GM19463 (cell line): ENCODE measurements around the gene IQCH.

Experiments used
- ATAC-seq: cut with Tn5 transposase; IDR thresholded peaks from one replicate; pipeline ENCODE4 v1.9.1; 2021; ENCODE audit warnings: mild to moderate bottlenecking, moderate library complexity; ENCODE audit not compliant: unreplicated experiment

IQCH gene

GRCh38 chr15:67296684-67297083, 42.1 kb downstream of the IQCH start:
- ATAC-seq = no peak

GRCh38 chr15:67300266-67301025, 45.9 kb downstream of the IQCH start:
- ATAC-seq = no peak

GRCh38 chr15:67303490-67304363, 49.1 kb downstream of the IQCH start:
- ATAC-seq = no peak

- no peak for ATAC-seq
Measured at GRCh38 chr15:67304778-67305177, 50.2 kb downstream of the IQCH start.

DNA sequence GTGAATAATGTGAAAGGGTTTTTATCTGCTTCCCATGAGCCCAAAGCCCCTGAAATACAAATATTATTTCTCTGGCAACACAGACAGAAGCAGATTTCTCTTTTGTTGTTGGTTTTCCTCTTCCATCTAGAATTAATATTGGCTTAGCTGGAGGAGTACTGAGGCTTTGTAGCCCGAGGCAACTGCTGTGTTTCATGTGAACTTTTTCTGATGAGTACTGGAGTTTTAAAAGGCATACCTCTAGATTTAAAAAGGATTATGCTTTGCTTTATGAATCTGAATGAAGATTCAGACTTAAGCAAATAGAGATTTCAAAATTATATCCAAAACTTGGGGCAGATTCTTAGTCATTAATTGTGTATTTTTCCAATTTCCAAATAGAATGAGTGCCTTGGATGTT, 50.9 kb downstream of the IQCH start:
- no peak for ATAC-seq

- no peak for ATAC-seq
Measured at GRCh38 chr15:67307156-67307555, 52.6 kb downstream of the IQCH start.

GRCh38 chr15:67307889-67308597, 53.5 kb downstream of the IQCH start:
- no peak for ATAC-seq

DNA sequence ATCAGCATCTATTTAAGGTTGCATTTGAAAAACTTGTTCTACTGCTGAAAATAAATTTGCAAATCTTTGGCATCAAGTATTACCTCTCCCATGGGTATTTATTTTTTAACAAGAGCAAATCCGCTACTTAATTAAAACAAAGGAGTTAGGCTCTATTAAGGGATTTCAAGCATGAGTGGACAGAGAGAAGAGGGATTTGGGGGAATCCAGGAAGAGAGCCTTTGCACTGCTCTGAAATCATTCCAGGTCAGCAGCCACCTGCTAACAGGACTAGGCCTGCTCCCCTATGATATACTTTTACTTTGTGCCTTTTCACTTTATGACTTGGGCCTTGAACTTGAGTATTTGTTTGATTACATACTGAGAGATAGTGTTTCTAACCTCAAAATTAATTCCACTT, 57.1 kb downstream of the IQCH start:
- no peak for ATAC-seq

DNA sequence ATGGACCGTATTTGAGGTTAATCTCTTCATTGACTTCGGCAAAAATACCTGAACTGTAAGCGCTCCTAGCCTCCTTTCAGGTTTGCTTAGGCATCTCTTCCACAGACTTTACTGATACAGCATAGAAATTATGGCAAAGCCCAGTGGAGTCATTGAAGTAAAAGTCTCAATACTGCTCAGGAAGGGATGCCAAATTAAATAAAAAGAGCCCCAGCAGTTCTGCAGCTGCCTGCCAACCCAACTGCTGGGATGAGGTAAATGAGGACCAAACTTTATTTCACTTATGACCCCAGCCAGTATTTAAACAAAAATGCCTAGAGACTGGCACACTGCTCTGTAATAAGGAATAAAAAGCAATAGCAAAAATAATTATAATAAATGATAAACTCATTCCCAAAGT, 65.4 kb downstream of the IQCH start:
- ATAC-seq = no peak

GRCh38 chr15:67321352-67321751, 66.8 kb downstream of the IQCH start:
- no peak for ATAC-seq

DNA sequence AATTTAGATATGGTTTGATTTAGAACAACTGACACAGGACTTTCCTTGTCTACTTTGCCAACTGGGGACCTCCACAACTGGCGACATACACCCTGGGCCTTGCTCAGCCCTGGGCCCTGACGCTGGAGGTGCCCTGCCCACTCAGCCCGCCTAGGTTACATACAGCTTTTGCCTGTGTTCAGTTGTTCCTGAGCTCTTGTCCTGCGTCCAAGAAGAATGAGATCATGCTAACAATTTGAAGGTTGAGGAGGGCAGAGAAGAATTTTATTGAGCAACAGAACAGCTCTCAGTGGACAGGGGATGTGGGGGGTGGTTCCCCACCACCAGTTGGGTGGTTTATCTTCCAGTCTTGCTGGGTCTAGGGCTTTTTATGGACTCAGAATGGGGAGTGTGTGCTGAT, 67.9 kb downstream of the IQCH start:
- ATAC-seq = no peak

DNA sequence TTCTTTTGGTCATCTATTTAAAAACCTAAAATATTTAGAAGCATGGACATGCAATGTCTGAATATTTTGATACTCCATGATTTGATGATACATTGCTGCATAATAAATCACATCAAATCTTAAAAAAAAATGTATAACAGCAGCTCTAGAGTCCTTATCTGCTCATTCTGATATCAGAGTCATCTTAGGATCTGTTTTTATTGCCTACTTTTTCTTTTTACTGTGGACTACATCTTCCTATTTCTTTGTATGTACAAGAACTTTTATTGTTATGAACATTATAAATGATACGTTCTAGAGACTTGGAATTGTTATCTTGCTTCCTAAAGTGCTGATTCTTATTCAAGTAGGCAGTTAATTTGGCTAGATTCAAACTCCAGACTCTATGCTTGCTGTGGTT, 72.7 kb downstream of the IQCH start:
- ATAC-seq = no peak

DNA sequence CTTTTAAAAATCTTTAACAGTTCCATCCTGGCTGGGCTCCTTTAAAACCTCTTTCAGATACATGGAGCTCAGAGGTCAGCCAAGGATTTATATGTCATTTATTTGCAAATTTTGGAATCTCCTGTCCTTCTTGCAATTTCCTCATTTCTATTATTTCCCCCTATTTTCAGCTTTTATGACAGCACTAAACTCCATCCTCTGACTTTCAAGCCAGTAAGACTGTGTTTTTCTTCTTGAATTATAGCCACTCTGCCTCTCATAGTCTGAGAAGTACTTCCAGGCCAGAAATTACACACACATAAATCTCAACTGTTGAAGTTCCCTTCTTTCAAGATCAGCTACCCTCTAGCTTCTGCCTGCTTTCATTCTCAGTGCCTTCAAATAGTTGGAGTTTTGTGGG, 73.2 kb downstream of the IQCH start:
- ATAC-seq = no peak

GRCh38 chr15:67329984-67330733, 75.6 kb downstream of the IQCH start:
- no peak for ATAC-seq

DNA sequence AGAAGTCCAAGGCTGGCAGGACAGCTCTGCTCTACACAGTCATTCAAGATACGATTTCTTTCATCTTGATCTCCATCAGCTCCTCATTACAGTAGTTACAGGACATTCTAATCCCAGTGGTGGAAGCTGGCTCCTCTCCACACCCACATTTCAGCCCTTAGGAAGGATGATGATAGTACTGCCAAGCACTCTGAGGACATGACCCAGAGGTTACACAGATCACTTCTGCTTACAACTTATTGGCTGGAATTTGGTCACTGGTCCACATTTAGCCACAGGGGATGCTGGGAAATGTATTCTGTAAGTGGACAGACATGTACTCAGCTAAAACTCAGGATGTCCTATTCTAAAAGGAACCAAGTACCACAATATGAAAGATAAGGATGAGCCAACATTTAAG, 77.1 kb downstream of the IQCH start:
- ATAC-seq = no peak

- ATAC-seq = no peak
Measured at GRCh38 chr15:67335026-67335425, 80.4 kb downstream of the IQCH start.

- ATAC-seq = no peak
Measured at GRCh38 chr15:67335534-67336222, 81.1 kb downstream of the IQCH start.

DNA sequence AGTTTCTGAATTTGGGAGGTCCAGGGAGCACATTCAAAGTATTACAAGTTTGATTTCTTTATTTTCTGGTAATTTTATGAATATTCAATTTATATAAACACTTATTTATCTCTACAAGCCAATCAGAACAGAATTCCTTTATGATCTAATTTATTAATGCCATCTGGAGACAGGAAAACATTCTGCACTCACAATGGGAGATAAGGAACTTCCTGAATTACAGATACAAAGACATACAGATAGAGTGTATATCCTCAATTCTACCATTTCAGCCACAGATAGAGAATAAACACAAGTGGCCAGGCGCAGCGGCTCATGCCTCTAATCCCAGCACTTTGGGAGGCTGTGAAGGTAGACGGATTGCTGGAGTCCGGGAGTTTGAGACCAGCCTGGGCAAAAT, 86.0 kb downstream of the IQCH start:
- no peak for ATAC-seq

DNA sequence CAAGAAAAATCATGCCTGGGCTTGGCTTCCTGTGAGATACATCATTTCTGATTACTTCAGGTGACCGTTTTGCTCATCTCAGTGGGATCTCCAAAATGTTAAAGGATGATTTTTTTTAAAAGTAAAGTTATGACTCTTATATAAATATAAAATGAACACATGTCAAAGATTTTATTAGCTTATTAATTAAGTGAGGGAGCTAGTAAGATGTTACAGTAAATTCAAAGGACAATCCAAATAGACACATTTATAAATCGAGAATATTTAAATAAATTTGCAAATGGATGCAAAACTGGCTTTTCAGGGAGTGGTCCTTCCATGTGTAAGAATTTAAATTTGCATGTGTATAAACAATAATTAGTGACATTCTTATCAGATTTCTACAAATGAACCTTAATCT, 87.0 kb downstream of the IQCH start:
- ATAC-seq = no peak

GRCh38 chr15:67343206-67343605, 88.6 kb downstream of the IQCH start:
- no peak for ATAC-seq
